ENCODE data around the gene MAP2K5.
"Not testable (repeated sequence)": the region's sequence is repeated elsewhere in the genome, so short reads cannot be mapped to it uniquely, and the experiment has no call there.

The MAP2K5 gene

DNA sequence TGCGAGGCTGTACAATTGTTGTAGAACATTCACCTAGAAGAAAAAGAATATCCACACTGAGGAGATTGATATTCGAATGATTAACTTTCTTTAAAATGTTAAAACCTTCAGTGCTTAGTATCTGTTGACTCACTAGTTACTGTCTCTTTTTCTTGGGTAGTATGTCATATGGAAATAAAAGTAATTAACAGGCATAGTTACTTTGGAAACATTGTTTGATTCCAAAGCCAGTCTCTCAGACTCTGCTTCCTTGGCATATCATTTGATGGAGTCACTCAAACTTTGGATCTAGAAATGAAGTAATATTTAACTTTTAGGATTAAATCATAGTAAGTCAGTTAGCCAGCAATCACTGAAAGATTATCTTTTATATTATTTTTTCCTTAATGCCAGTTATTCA is 63.4 kb downstream of the MAP2K5 start:
- no peak for DNase-seq

DNA sequence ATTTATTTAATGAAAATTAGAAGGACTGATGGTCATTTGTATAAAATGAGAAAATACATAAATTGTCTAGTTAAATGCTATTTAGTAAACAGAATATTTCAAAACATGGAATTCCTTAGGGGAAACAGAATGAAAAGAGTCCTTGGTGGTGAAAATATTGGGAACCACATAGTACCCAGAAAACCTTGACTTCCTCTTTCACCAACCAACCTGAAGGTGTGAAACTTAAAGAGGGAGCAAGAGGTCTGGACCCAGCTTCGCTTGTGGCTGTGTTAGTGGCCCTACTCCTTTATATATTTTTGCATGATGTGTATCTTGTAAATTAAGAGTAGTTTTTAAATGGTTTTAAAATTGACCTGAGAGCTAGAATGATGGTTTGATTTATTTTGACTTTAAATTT is 64.2 kb downstream of the MAP2K5 start:
- no peak for DNase-seq

DNA sequence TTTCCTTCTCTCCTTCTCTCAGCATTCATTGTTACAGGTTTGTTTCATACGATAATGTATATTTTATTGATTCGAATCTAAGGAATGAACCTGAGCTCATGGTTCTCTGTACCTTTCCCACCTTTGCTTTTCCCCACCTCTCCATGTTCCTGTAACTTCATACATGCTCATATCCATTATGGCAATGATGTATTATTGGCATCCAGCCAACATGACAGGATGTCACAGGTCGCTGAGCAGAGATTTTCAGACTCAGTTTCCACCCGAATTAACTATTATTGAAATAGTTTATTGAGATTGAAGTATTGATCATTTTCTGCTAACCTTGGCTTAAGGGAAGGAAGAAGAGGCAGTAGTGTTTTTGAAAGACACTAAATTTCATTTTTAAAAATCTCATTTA is 64.8 kb downstream of the MAP2K5 start:
- DNase-seq, result no peak

DNA sequence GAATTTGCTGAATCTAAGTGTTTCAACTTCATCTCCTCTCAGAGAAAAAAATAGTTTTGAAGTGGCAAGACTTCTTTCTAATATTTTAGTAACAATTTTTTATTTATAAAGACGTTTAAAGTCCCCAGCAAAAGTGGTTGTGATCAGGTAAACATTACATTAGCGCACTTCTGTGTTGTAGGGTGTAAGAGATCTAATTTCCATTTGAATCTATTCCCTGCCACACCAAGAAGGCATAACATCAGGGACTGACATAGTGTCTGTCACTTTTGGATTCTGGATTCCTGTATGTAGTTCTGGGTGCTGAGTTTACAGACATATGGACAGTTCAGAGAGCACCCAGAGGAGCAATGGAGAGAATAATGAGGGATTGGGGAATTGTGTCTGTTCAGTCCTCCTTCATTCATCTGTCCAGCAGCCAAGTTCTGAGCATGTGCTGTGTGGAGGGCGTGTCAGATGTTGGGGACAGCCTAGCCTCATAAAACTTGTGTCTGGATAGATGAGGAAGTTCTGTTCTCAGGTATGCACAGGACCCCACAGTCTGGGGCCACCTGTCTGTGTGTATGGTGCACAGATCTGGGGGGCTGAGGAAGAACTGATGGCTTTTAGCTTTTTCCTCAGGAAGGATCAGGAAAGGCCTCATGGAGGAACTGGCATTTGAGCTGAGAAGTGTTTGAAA is 65.6 kb downstream of the MAP2K5 start:
- DNase-seq, result no peak

- no peak for DNase-seq
Measured at GRCh38 chr15:67608638-67608959, 66.1 kb downstream of the MAP2K5 start.

- DNase-seq, result no peak
Measured at GRCh38 chr15:67611370-67612369, 69.2 kb downstream of the MAP2K5 start.

DNA sequence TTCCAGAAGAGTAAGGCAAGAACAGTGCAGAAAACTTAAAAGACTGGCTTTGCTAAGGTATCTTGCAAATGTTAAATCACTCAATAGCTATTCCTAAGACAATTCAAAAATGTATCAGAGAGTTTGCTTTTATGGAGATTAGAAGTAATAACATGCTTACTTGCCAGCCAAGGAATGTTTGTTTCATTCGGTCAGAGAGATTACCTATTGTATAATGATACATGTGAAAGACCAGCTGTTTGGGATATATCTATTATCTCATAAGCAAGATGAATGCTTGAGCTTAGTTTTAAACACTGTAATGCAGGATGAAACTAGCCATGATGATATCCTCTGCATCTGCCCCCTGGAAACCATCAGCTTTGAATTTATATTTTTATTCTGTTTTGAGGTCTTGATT is 70.7 kb downstream of the MAP2K5 start:
- no peak for DNase-seq

GRCh38 chr15:67613708-67614107 is 71.2 kb downstream of the MAP2K5 start:
- no peak for DNase-seq

GRCh38 chr15:67615131-67615534 is 72.6 kb downstream of the MAP2K5 start:
- not testable (repeated sequence) for DNase-seq

GRCh38 chr15:67618297-67618696 is 75.8 kb downstream of the MAP2K5 start:
- DNase-seq, result no peak

DNA sequence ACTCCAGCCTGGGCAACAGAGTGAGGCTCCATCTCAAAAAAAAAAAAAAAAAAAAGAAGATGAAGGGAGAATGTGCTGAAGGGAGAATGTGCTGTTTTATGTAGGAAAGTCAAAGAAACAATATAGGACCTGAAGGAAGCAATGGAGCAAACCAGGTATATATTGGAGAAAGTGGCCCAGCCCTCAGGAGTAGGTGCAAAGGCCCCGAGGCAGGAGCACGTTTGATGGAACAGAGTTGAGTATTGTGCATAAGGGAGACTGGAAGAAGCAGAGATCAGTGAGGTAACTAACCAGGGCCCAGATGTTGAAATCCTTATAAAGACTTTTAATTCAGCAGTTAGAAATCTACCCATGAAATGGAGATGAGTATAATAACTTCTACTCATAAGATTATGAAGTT is 79.6 kb downstream of the MAP2K5 start:
- no peak for DNase-seq

GRCh38 chr15:67632261-67632660 is 89.8 kb downstream of the MAP2K5 start:
- DNase-seq, result no peak

DNA sequence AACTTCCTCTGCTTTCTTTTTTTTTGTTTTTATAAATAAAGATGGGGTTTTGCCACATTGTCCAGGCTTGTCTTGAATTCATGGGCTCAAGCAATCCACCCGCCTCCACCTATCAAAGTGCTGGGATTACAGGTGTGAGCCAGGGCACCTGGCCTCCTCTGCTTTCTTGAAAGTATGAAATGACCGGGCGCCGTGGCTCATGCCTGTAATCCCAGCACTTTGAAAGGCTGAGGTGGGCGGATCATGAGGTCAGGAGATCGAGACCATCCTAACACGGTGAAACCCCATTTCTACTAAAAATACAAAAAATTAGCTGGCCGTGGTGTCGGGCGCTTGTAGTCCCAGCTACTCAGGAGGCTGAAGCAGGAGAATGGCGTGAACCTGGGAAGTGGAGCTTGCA is 93.4 kb downstream of the MAP2K5 start:
- DNase-seq, result not testable (repeated sequence)

DNA sequence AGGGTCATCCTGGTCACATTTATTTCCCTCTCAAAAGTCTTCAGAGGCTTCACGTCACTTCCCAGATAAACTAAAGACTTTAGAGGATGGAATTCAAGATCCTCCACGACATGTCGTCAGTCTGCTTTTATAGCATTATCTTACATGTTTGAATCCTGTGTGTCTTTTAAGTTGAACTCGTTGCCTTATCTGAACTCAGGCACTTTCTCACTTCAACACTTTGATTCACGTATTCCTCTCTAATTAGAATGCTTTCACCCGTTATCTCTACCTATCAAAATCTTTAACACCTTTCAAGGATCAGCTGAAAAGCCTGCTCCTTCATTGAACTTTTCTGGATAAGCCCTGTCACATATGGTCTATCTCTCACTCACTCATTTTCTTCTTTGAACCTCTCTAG is 97.1 kb downstream of the MAP2K5 start:
- no peak for DNase-seq

DNA sequence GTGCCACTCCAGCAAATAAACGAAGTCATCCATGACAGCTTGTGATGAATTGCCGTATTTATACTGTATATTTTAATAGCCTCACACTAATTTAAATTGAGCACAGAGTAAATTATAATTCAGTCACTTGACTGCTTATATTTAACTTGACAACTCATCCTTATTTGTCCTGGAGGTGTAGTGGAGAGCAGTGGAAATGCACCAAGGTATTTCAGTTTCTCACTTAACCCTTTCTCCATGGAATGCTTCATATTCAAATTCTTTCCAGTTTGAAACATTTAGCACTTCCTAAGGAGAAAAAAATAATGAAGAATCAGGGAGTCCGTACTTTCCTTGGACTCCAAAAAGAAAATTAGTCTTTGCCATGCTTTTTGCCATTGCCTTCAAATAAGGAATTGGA is 99.0 kb downstream of the MAP2K5 start:
- DNase-seq, result no peak

DNA sequence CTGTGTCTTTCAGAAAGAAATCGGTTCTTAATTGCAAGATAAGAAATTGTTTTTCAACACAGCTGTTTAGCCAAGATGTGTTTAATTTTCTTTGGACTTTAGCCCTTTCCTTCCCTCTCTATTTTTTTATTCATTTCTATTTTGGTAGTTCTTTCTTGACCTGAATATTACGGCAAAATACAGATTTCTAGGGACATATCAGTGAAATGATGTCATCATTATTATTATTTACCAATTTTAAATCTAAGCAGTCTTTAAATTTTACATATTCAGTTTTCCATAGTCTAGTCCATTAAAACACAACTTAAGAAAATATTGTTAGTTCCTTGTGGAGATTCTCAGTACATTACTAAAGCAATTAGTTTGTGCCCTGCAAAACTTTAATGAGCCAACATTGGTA is 104.3 kb downstream of the MAP2K5 start:
- DNase-seq, result no peak

DNA sequence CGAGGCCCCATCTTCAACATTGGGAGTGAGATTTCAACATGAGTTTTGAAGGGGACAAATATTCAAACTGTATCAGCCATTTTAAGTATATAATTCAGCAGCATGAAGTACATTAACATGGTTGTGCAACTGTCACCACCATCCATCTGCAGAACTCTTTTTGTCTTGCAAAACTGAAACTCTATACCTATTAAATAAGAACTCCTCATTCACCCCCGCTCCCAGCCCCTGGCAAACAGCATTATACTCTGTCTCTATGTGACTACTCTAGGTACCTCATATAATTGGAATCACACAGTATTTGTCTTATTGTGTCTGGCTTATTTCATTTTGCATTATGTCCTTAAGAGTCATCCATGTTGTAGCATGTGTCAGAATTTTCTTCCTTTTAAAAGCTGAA is 110.1 kb downstream of the MAP2K5 start:
- DNase-seq, result no peak

DNA sequence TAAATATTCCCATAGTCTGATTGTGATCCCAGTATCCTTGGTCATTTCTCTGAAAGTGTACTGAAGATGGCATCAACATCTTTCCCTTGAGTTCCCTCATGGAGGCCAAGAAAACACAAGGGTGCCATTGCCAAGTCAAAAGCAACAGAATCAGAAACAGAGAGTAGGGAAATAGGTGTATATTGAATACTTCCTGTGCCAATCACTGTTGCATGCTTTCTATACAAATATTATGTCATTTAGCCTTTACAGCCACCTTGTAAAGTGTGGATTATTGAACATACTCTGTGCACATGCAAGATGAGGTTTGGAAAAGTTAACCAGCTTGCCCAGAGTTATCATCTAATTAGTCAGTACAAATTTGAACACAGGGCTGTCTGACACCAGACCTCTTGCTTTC is 117.9 kb downstream of the MAP2K5 start:
- DNase-seq, result no peak

GRCh38 chr15:67660874-67661606 is 118.5 kb downstream of the MAP2K5 start:
- no peak for DNase-seq

- DNase-seq, result no peak
Measured at GRCh38 chr15:67670647-67671305, 128.3 kb downstream of the MAP2K5 start.

GRCh38 chr15:67672834-67673233 is 130.3 kb downstream of the MAP2K5 start:
- not testable (repeated sequence) for DNase-seq

DNA sequence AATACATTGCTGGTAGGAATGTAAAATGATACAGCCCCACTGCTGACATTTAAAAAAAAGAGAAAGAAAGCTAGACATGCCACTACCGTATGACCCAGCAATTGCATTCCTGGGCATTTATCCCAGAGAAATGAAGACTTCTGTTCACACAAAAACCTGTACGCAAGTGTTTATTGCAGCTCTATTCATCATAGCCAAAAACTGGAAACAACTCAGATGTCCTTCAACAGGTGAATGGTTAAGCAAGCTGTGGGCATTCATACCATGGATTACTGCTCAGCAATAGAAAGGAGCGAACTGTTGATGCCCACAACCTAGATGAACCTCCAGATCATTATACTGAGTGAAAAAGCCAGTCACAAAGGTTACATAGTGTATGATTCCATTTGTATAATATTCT is 132.5 kb downstream of the MAP2K5 start:
- DNase-seq, result no peak

DNA sequence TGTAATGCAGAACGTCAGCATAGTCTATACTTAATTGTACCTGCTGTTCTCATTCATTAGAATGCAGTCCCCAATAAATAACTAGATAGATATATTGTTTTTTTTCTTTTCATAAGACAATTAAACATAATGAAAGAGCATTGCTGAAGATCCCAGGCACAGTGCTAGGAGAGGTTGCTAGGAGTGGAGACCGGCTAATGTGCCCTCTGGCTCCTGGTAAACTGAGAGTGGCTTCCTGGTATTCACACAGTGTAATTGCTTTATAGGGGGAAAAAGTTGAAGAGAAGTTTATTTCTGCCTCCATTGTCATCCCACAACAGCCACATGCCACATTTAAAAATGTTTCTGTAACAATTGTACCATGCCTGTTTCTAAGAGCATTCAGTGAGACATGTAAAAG is 135.6 kb downstream of the MAP2K5 start:
- DNase-seq, result no peak
